ENCODE data around the gene TNS1. TPM values are rescaled to one million over a fixed set of nuclear protein-coding genes. Genes with fewer than 3 reads are reported as not detected.

Gene TNS1
- total RNA-seq, 3 donors from 2014 or later (not counting 1 experiment from before 2014, with no cell fraction given) = 1.1 to 3.0 (median 2.1) TPM

DNA sequence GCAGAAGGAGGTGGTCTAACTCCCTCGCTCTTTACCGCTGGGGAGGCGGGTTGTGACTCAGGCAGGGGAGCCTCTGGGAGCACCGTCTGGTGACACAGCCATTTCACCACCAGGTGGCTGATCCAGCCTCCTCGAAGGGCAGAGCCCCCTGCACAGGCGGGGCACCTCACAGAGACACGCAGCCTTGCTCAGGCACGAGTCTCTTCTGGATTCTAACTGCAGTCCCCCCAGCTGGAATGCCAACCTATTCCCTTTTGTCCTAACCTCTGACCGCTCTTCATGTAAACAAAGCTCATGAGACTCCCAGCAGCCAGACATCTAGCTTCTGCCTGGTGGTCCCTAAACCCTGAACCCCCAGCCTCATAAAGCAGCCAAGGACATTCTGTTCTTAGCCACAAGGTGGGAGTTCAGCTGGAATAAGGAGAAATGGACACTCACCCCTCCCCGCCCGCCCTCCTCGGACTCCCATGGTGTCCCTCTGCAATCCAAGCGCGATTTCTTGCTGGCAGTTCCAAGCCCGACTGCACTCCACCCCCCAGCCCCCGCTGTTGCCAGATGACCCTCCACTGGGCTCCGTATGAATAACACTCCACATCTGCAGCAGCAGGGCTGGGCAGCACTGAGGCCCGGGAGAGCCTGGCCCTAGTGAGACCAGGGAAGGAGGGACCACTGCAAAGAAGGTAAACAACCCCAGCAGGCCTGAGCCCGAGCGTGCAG, 84.3 kb downstream of the TNS1 start:
- H3K27me3 ChIP-seq (ENCODE audit: control insufficient read depth, insufficient read depth, low read length) = no peaks in the 10 kb centered on the region
- H3K4me3 ChIP-seq (ENCODE audit: low read length) = no peak overlapping the region
- H3K36me3 Mint-ChIP-seq = no peaks in the 10 kb centered on the region
- ATAC-seq = no peak
- TF ChIP-seq, protein P1, sequence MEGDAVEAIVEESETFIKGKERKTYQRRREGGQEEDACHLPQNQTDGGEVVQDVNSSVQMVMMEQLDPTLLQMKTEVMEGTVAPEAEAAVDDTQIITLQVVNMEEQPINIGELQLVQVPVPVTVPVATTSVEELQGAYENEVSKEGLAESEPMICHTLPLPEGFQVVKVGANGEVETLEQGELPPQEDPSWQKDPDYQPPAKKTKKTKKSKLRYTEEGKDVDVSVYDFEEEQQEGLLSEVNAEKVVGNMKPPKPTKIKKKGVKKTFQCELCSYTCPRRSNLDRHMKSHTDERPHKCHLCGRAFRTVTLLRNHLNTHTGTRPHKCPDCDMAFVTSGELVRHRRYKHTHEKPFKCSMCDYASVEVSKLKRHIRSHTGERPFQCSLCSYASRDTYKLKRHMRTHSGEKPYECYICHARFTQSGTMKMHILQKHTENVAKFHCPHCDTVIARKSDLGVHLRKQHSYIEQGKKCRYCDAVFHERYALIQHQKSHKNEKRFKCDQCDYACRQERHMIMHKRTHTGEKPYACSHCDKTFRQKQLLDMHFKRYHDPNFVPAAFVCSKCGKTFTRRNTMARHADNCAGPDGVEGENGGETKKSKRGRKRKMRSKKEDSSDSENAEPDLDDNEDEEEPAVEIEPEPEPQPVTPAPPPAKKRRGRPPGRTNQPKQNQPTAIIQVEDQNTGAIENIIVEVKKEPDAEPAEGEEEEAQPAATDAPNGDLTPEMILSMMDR (IDR thresholded peaks at IDR 0.05) = no peak
- H3K27ac Mint-ChIP-seq = no peak overlapping the region
- H3K4me3 Mint-ChIP-seq = no peak overlapping the region
- no peaks in the 10 kb centered on the region for H3K4me1 ChIP-seq (ENCODE audit: control insufficient read depth, insufficient read depth, low read length)
- H3K27ac ChIP-seq (ENCODE audit: low read length) = no peak overlapping the region
- no peaks in the 10 kb centered on the region for H3K4me1 Mint-ChIP-seq
- 81% methylated on average over 18 of the region's 20 CpGs for WGBS (ENCODE audit: insufficient coverage)
- H3K9me3 Mint-ChIP-seq = no peaks in the 10 kb centered on the region
- no peaks in the 10 kb centered on the region for H3K9me3 ChIP-seq (ENCODE audit: control insufficient read depth, insufficient read depth, low read length)
- DNase-seq = no peak
- intact Hi-C loops (cut with micrococcal nuclease) = no loop called here
- peaks cover 0 to 5% of the 10 kb centered on the region in 2 donors for H3K27me3 Mint-ChIP-seq (ENCODE audit: low read depth in 2 of 2)
- no peaks in the 10 kb centered on the region for H3K36me3 ChIP-seq (ENCODE audit: control insufficient read depth, insufficient read depth, low read length)

DNA sequence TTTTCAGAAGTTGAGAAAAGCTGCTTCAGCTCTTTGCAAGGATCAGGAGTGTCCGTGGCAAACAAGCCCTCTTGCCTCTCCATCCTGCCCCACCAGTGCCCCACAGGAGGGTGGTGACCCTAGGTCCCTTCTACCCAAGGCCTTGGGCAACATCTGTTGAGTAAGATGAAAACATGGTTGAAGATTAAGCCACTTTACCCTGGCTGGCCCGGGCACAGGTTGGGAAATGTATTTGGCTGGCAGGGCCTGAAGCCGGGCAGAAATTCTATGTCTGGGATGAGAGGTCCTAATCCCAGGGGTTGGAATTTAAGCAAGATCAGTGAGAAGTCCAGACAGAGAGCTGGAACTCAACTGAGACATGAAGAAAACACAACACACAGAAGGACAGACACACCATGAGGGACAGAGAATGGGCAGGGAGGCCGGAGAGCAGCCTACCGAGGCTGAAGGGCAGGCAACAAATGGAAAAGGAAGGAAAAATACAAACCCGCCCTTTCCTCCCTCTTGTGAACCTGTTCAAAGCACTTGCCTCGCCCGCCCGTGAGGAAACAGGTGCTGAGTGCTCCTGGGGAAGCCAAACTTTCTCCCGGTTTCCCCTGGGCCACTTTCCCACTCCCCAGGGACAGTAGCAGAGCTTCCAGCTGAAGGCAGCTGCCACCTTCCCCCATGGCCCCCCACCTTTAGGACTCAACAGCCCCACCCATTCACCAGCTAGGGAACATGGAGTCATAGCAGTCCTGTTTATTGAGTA, 86.1 kb downstream of the TNS1 start:
- Mint-ChIP-seq H3K4me3 (no peak overlapping the region), H3K4me1 (no peaks in the 10 kb centered on the region), H3K9me3 (no peaks in the 10 kb centered on the region), H3K27ac (no peak overlapping the region), H3K36me3 (no peaks in the 10 kb centered on the region), H3K27me3 (ENCODE audit: low read depth in 2 of 2) (peaks cover 0 to 9% of the 10 kb centered on the region in 2 donors)
- no peaks in the 10 kb centered on the region for H3K27me3 ChIP-seq (ENCODE audit: control insufficient read depth, insufficient read depth, low read length)
- WGBS (ENCODE audit: insufficient coverage) = 74% methylated on average over 10 of the region's 10 CpGs
- no peaks in the 10 kb centered on the region for H3K9me3 ChIP-seq (ENCODE audit: control insufficient read depth, insufficient read depth, low read length)
- no peaks in the 10 kb centered on the region for H3K4me1 ChIP-seq (ENCODE audit: control insufficient read depth, insufficient read depth, low read length)
- DNase-seq (no peak), ATAC-seq (no peak)
- intact Hi-C loops (cut with micrococcal nuclease) = no loop called here
- H3K4me3 ChIP-seq (ENCODE audit: low read length) = no peak overlapping the region
- TF ChIP-seq, protein P1 (IDR thresholded peaks at IDR 0.05) = no peak
- H3K36me3 ChIP-seq (ENCODE audit: control insufficient read depth, insufficient read depth, low read length) = no peaks in the 10 kb centered on the region
- H3K27ac ChIP-seq (ENCODE audit: low read length) = no peak overlapping the region

DNA sequence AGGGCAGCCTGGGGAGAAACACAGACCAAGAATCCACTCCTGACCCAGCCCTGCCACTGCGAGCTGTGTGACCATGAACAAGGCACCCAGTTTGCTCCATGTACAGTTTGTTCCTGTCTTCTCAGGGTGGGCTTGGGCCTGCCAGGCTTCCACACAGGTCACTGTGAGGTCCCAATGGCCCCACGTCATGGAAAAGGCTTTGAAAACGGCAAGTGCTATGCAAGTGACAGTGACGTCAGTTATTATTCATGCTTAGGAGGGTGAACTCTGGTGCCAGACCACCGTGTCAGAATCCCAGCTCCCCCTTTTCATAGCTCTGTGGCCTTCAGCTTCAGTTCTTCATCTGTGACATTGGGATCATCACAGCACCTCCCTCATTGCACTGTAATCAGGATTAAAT, 87.1 kb downstream of the TNS1 start:
- H3K4me1 Mint-ChIP-seq = no peaks in the 10 kb centered on the region
- H3K27me3 Mint-ChIP-seq (ENCODE audit: low read depth in 2 of 2) = peaks cover 0 to 9% of the 10 kb centered on the region in 2 donors
- H3K9me3 Mint-ChIP-seq = no peaks in the 10 kb centered on the region
- no peaks in the 10 kb centered on the region for H3K36me3 ChIP-seq (ENCODE audit: control insufficient read depth, insufficient read depth, low read length)
- no peaks in the 10 kb centered on the region for H3K27me3 ChIP-seq (ENCODE audit: control insufficient read depth, insufficient read depth, low read length)
- DNase-seq = no peak
- intact Hi-C loops (cut with micrococcal nuclease) = no loop called here
- ATAC-seq = no peak
- 83% methylated on average over 5 of the region's 5 CpGs for WGBS (ENCODE audit: insufficient coverage)
- H3K9me3 ChIP-seq (ENCODE audit: control insufficient read depth, insufficient read depth, low read length) = no peaks in the 10 kb centered on the region
- no peak overlapping the region for H3K27ac Mint-ChIP-seq
- no peaks in the 10 kb centered on the region for H3K4me1 ChIP-seq (ENCODE audit: control insufficient read depth, insufficient read depth, low read length)
- H3K4me3 Mint-ChIP-seq = no peak overlapping the region
- no peaks in the 10 kb centered on the region for H3K36me3 Mint-ChIP-seq
- H3K4me3 ChIP-seq (ENCODE audit: low read length) = no peak overlapping the region
- TF ChIP-seq, protein P1 (IDR thresholded peaks at IDR 0.05) = no peak
- no peak overlapping the region for H3K27ac ChIP-seq (ENCODE audit: low read length)
